ENCODE results near the gene NUP155. TPM values are rescaled to one million over a fixed set of nuclear protein-coding genes. Genes with fewer than 3 reads are reported as not detected.
A peak's percentile ranks its signal among the peaks of the same experiment; 100 is the strongest.

NUP155 gene
- total RNA-seq, 2 experiments from 2014 or later: 21.6 to 26.0 TPM

DNA sequence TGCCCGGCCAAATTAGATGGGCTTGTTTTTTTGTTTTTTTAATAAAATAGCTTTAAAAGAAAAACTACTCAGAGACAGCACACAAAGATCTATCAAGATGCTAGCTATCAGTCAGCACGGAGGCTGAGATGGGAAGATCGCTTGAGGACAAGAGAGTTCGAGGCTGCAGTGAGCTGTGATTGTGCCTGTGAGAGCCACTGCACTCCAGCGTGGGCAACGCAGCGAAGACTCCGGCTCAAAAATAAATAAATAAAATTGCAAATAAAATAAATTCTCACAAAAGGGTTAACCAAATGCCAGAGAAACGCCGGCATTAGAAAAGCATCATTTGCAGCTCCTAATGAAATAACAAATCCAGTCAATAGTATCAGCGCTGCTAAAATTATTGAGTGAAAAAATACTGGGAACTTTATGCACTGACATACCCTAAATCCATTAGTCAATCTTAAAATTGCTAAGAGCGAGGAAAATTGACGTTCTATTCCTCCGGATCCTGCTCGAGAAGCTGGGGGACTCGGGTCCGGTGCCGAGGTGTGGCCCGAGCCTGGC is 122.4 kb downstream of the NUP155 start:
- H3K4me3 ChIP-seq (ENCODE audit: low read length): peak overlapping the region; percentile 88
- no peak for TF ChIP-seq CTCF (IDR thresholded peaks at IDR 0.05)
- no peaks in the 10 kb centered on the region for H3K9me3 ChIP-seq (ENCODE audit: control insufficient read depth in 1 of 2, insufficient read depth in 1 of 2, low read length in 2 of 2)
- ChIA-PET POLR2A (interaction anchor here (1.8 to 1.9 kb wide), 2 partner anchors 123 to 1007 kb away, joined by 4 to 8 read pairs; partner anchors contain the start of genes NADK2 and NUP155), CTCF (no interaction called here)
- no peaks in the 10 kb centered on the region for H3K27me3 Mint-ChIP-seq
- H3K27ac Mint-ChIP-seq: peak overlapping the region; percentile 73
- no peak overlapping the region for H3K27ac ChIP-seq (ENCODE audit: low read depth in 1 of 2, low read length in 2 of 2)
- peaks cover 12% of the 10 kb centered on the region for H3K36me3 Mint-ChIP-seq (ENCODE audit: low read depth)
- H3K4me1 ChIP-seq (ENCODE audit: insufficient read depth, low read length): peaks cover 17% of the 10 kb centered on the region
- H3K9me3 Mint-ChIP-seq: no peaks in the 10 kb centered on the region
- peak overlapping the region; percentile 91 for H3K4me3 Mint-ChIP-seq
- intact Hi-C loops (cut with DNase I, micrococcal nuclease): no loop called here
- H3K36me3 ChIP-seq (ENCODE audit: insufficient read depth, low read length): no peaks in the 10 kb centered on the region
- peak in 1 of 14 experiments; percentile 4 for DNase-seq
- H3K4me1 Mint-ChIP-seq (ENCODE audit: low read depth): peaks cover 16% of the 10 kb centered on the region
- no peaks in the 10 kb centered on the region for H3K27me3 ChIP-seq (ENCODE audit: control insufficient read depth in 1 of 2, insufficient read depth in 2 of 2, low read length in 2 of 2)
- ATAC-seq (ENCODE audit: poor library complexity): no peak

- H3K27me3 ChIP-seq (ENCODE audit: control insufficient read depth in 1 of 2, insufficient read depth in 2 of 2, low read length in 2 of 2): no peaks in the 10 kb centered on the region
- ChIA-PET POLR2A (no interaction called here), CTCF (no interaction called here)
- peaks cover 17% of the 10 kb centered on the region for H3K4me1 ChIP-seq (ENCODE audit: insufficient read depth, low read length)
- Mint-ChIP-seq H3K27ac (no peak overlapping the region), H3K27me3 (no peaks in the 10 kb centered on the region), H3K4me1 (ENCODE audit: low read depth) (peaks cover 16% of the 10 kb centered on the region), H3K4me3 (peak overlapping the region; percentile 91), H3K36me3 (ENCODE audit: low read depth) (peaks cover 12% of the 10 kb centered on the region), H3K9me3 (no peaks in the 10 kb centered on the region)
- H3K27ac ChIP-seq (ENCODE audit: low read depth in 1 of 2, low read length in 2 of 2): no peak overlapping the region
- intact Hi-C loops (cut with DNase I, micrococcal nuclease): no loop called here
- no peak for ATAC-seq (ENCODE audit: poor library complexity)
- no peaks in the 10 kb centered on the region for H3K9me3 ChIP-seq (ENCODE audit: control insufficient read depth in 1 of 2, insufficient read depth in 1 of 2, low read length in 2 of 2)
- no peaks in the 10 kb centered on the region for H3K36me3 ChIP-seq (ENCODE audit: insufficient read depth, low read length)
- no peak for DNase-seq
- no peak overlapping the region for H3K4me3 ChIP-seq (ENCODE audit: low read length)
- no peak for TF ChIP-seq CTCF (IDR thresholded peaks at IDR 0.05)
These were observed 123.4 kb downstream of the NUP155 start for GRCh38 chr5:37247496-37247895.

DNA sequence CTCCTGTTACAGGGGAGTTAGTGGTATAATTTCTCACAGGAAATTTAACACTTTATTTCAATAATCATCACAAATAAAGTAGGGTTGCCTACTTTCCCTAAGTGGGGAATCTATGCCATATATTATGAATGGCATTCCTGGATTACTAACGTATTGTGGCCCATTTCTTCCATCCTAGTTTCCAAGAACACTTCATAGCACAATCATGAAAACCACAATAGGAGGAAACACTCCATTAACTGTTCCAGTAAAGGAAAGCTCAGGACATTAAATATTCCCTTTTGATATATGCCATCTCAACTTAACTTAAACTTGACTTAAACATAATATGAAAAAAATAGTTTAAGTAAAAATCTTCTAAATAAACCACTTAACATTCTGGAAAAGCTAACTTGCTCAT is 123.9 kb downstream of the NUP155 start:
- CTCF ChIA-PET: no interaction called here
- intact Hi-C loops (cut with DNase I, micrococcal nuclease): no loop called here
- H3K9me3 ChIP-seq (ENCODE audit: control insufficient read depth in 1 of 2, insufficient read depth in 1 of 2, low read length in 2 of 2): no peaks in the 10 kb centered on the region

More for the DNA sequence above, 123.9 kb downstream of the NUP155 start:
- H3K4me1 Mint-ChIP-seq (ENCODE audit: low read depth): peaks cover 16% of the 10 kb centered on the region
- no peaks in the 10 kb centered on the region for H3K27me3 ChIP-seq (ENCODE audit: control insufficient read depth in 1 of 2, insufficient read depth in 2 of 2, low read length in 2 of 2)
- H3K9me3 Mint-ChIP-seq: no peaks in the 10 kb centered on the region
- POLR2A ChIA-PET: no interaction called here
- peaks cover 17% of the 10 kb centered on the region for H3K4me1 ChIP-seq (ENCODE audit: insufficient read depth, low read length)
- no peak overlapping the region for H3K4me3 ChIP-seq (ENCODE audit: low read length)
- H3K27ac Mint-ChIP-seq: no peak overlapping the region
- no peaks in the 10 kb centered on the region for H3K36me3 ChIP-seq (ENCODE audit: insufficient read depth, low read length)
- H3K27me3 Mint-ChIP-seq: no peaks in the 10 kb centered on the region
- no peak for TF ChIP-seq CTCF (IDR thresholded peaks at IDR 0.05)
- peaks cover 12% of the 10 kb centered on the region for H3K36me3 Mint-ChIP-seq (ENCODE audit: low read depth)
- DNase-seq: no peak
- H3K27ac ChIP-seq (ENCODE audit: low read depth in 1 of 2, low read length in 2 of 2): no peak overlapping the region
- no peak for ATAC-seq (ENCODE audit: poor library complexity)
- peak overlapping the region; percentile 91 for H3K4me3 Mint-ChIP-seq

Other genes starting within 250 kb of the NUP155 start
- gene CPLANE1, start 121.7 kb downstream of the NUP155 start, total RNA-seq: 1 to 10 TPM; 4.9 to 5.7 TPM
- gene WDR70, start 8.2 kb upstream of the NUP155 start, total RNA-seq: 10 to 100 TPM; 24.5 to 34.6 TPM

Data from CD4-positive, alpha-beta T cell (primary cell).